Measurements from ENCODE around the gene ZBTB20.

ZBTB20 gene

DNA sequence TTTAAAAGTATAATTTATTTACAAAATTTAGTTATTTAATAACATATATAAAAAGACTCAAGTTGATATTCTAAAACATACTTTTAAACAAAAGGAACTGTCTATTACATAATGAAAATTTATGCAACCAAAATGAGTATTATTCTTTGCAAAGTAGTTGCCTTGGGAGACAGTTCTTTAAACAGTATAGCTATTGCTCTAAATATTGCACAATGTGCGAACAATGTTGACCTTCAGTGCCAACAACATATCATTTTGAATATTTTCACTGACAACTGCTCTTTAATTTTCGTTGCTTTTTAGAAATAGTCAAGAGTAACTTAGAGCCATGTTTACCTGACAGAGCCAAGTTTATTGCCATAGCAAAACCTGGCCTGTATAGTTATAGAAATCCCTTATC is 124.9 kb downstream of the ZBTB20 start:
- no peak overlapping the region for H2BK5ac ChIP-seq (ENCODE audit: low read depth, low read length, poor library complexity, severe bottlenecking)
- no peak overlapping the region for H3K4me2 ChIP-seq (ENCODE audit: low read length, poor library complexity, severe bottlenecking)
- H3K4me3 ChIP-seq (ENCODE audit: insufficient read depth in 1 of 2, low read depth in 1 of 2, low read length in 2 of 2) = no peak overlapping the region
- H2BK120ac ChIP-seq (ENCODE audit: low read depth, low read length) = no peak overlapping the region
- no peak overlapping the region for H3K18ac ChIP-seq (ENCODE audit: low read depth in 1 of 2, low read length in 2 of 2)
- DNase-seq = no peak
- no peaks in the 10 kb centered on the region for H3K79me1 ChIP-seq (replicated peaks; ENCODE audit: low read length, poor library complexity, severe bottlenecking)
- H4K91ac ChIP-seq (ENCODE audit: low read length) = no peak overlapping the region
- H4K8ac ChIP-seq (ENCODE audit: low read length) = no peak overlapping the region
- no peaks in the 10 kb centered on the region for H3K36me3 ChIP-seq (ENCODE audit: control insufficient read depth in 1 of 2, insufficient read depth in 2 of 2, low read depth in 1 of 2, low read length in 2 of 2)
- H2BK12ac ChIP-seq (ENCODE audit: low read length in 2 of 2) = no peak overlapping the region
- no peak overlapping the region for H3K23ac ChIP-seq (ENCODE audit: low read length in 2 of 2)
- no peak overlapping the region for H2AK5ac ChIP-seq (ENCODE audit: low read length, severe bottlenecking)
- H3K4me1 ChIP-seq (ENCODE audit: control insufficient read depth, insufficient read depth, low read depth, low read length) = no peaks in the 10 kb centered on the region
- 92% methylated on average over 2 of the region's 2 CpGs for WGBS
- no peak overlapping the region for H2BK15ac ChIP-seq (ENCODE audit: low read depth, poor library complexity, severe bottlenecking)
- H3K9me3 ChIP-seq (ENCODE audit: control insufficient read depth, low read length) = no peaks in the 10 kb centered on the region
- H3K27me3 ChIP-seq (ENCODE audit: control insufficient read depth in 1 of 2, insufficient read depth in 1 of 2, low read length in 2 of 2) = no peaks in the 10 kb centered on the region
- no peak overlapping the region for H3K27ac ChIP-seq (ENCODE audit: low read length, poor library complexity, severe bottlenecking)
- H3K14ac ChIP-seq (ENCODE audit: low read length in 2 of 2) = no peak overlapping the region
- no peak overlapping the region for H2AFZ ChIP-seq (ENCODE audit: low read depth, low read length)
- no peak overlapping the region for H3K4ac ChIP-seq (ENCODE audit: low read depth in 1 of 2, low read length in 2 of 2)
- no peak overlapping the region for H3K9ac ChIP-seq (ENCODE audit: low read length)

DNA sequence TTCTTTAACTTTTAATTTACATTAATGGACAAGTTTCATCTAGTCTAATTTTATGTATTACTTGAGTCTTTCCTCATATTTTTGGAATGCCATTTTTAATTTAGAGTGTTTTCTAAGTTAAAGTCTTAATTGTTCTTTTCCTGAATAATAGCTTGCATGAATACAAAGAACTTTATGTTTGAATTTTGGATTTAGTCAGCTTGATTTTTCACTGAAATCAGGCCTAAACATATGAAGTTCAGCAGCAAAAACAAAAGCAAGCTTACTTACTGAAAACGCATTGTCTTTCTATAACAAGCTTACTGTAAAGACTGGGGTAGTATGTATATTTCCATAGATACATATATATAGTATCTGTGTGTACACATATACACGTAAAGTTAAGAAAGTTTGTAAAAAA is 126.0 kb downstream of the ZBTB20 start:
- H3K4me2 ChIP-seq (ENCODE audit: low read length, poor library complexity, severe bottlenecking) = no peak overlapping the region
- H3K23ac ChIP-seq (ENCODE audit: low read length in 2 of 2) = no peak overlapping the region
- H3K4me1 ChIP-seq (ENCODE audit: control insufficient read depth, insufficient read depth, low read depth, low read length) = no peaks in the 10 kb centered on the region
- H3K36me3 ChIP-seq (ENCODE audit: control insufficient read depth in 1 of 2, insufficient read depth in 2 of 2, low read depth in 1 of 2, low read length in 2 of 2) = no peaks in the 10 kb centered on the region
- no peaks in the 10 kb centered on the region for H3K79me1 ChIP-seq (replicated peaks; ENCODE audit: low read length, poor library complexity, severe bottlenecking)
- DNase-seq = no peak
- H2BK15ac ChIP-seq (ENCODE audit: low read depth, poor library complexity, severe bottlenecking) = no peak overlapping the region
- H3K4ac ChIP-seq (ENCODE audit: low read depth in 1 of 2, low read length in 2 of 2) = no peak overlapping the region
- H4K91ac ChIP-seq (ENCODE audit: low read length) = no peak overlapping the region
- H3K27me3 ChIP-seq (ENCODE audit: control insufficient read depth in 1 of 2, insufficient read depth in 1 of 2, low read length in 2 of 2) = no peaks in the 10 kb centered on the region
- no peak overlapping the region for H3K27ac ChIP-seq (ENCODE audit: low read length, poor library complexity, severe bottlenecking)
- H3K14ac ChIP-seq (ENCODE audit: low read length in 2 of 2) = no peak overlapping the region
- WGBS = no CpG with 5 or more reads among the region's 2 CpGs
- no peak overlapping the region for H3K18ac ChIP-seq (ENCODE audit: low read depth in 1 of 2, low read length in 2 of 2)
- H4K8ac ChIP-seq (ENCODE audit: low read length) = no peak overlapping the region
- no peak overlapping the region for H2BK120ac ChIP-seq (ENCODE audit: low read depth, low read length)
- no peak overlapping the region for H3K9ac ChIP-seq (ENCODE audit: low read length)
- H2AK5ac ChIP-seq (ENCODE audit: low read length, severe bottlenecking) = no peak overlapping the region
- H3K4me3 ChIP-seq (ENCODE audit: insufficient read depth in 1 of 2, low read depth in 1 of 2, low read length in 2 of 2) = no peak overlapping the region
- H3K9me3 ChIP-seq (ENCODE audit: control insufficient read depth, low read length) = no peaks in the 10 kb centered on the region
- no peak overlapping the region for H2BK12ac ChIP-seq (ENCODE audit: low read length in 2 of 2)
- no peak overlapping the region for H2AFZ ChIP-seq (ENCODE audit: low read depth, low read length)
- no peak overlapping the region for H2BK5ac ChIP-seq (ENCODE audit: low read depth, low read length, poor library complexity, severe bottlenecking)

DNA sequence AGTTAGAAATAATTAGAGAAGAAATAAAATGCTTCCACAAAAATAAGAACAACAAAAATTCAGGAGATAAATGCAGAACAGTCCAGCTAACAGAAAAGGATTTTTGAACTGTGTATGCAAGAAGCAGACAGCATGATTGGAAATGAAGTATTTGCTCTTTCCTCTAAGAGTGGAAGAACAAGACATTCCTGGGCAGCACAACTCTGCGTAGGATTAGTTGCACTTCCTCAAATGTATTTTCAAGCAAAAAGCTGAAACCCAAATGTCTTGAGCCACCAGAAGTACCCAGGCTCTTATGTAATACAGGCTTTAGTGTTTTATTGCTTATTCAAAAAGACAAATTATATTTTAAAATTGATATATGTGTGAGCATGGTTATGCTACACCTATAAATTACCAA is 127.2 kb downstream of the ZBTB20 start:
- no peaks in the 10 kb centered on the region for H3K4me1 ChIP-seq (ENCODE audit: control insufficient read depth, insufficient read depth, low read depth, low read length)
- H3K23ac ChIP-seq (ENCODE audit: low read length in 2 of 2) = no peak overlapping the region
- WGBS = 75% methylated on average over 1 of the region's 1 CpG
- no peak overlapping the region for H3K4me3 ChIP-seq (ENCODE audit: insufficient read depth in 1 of 2, low read depth in 1 of 2, low read length in 2 of 2)
- no peak overlapping the region for H2BK12ac ChIP-seq (ENCODE audit: low read length in 2 of 2)
- no peaks in the 10 kb centered on the region for H3K27me3 ChIP-seq (ENCODE audit: control insufficient read depth in 1 of 2, insufficient read depth in 1 of 2, low read length in 2 of 2)
- H3K18ac ChIP-seq (ENCODE audit: low read depth in 1 of 2, low read length in 2 of 2) = no peak overlapping the region
- no peak overlapping the region for H3K4me2 ChIP-seq (ENCODE audit: low read length, poor library complexity, severe bottlenecking)
- no peak overlapping the region for H2BK15ac ChIP-seq (ENCODE audit: low read depth, poor library complexity, severe bottlenecking)
- no peak overlapping the region for H2AK5ac ChIP-seq (ENCODE audit: low read length, severe bottlenecking)
- H3K9ac ChIP-seq (ENCODE audit: low read length) = no peak overlapping the region
- DNase-seq = no peak
- no peaks in the 10 kb centered on the region for H3K36me3 ChIP-seq (ENCODE audit: control insufficient read depth in 1 of 2, insufficient read depth in 2 of 2, low read depth in 1 of 2, low read length in 2 of 2)
- no peak overlapping the region for H4K91ac ChIP-seq (ENCODE audit: low read length)
- no peak overlapping the region for H3K27ac ChIP-seq (ENCODE audit: low read length, poor library complexity, severe bottlenecking)
- no peaks in the 10 kb centered on the region for H3K79me1 ChIP-seq (replicated peaks; ENCODE audit: low read length, poor library complexity, severe bottlenecking)
- H4K8ac ChIP-seq (ENCODE audit: low read length) = no peak overlapping the region
- no peaks in the 10 kb centered on the region for H3K9me3 ChIP-seq (ENCODE audit: control insufficient read depth, low read length)
- H2AFZ ChIP-seq (ENCODE audit: low read depth, low read length) = no peak overlapping the region
- no peak overlapping the region for H2BK5ac ChIP-seq (ENCODE audit: low read depth, low read length, poor library complexity, severe bottlenecking)
- H3K14ac ChIP-seq (ENCODE audit: low read length in 2 of 2) = no peak overlapping the region
- H3K4ac ChIP-seq (ENCODE audit: low read depth in 1 of 2, low read length in 2 of 2) = no peak overlapping the region
- H2BK120ac ChIP-seq (ENCODE audit: low read depth, low read length) = no peak overlapping the region

DNA sequence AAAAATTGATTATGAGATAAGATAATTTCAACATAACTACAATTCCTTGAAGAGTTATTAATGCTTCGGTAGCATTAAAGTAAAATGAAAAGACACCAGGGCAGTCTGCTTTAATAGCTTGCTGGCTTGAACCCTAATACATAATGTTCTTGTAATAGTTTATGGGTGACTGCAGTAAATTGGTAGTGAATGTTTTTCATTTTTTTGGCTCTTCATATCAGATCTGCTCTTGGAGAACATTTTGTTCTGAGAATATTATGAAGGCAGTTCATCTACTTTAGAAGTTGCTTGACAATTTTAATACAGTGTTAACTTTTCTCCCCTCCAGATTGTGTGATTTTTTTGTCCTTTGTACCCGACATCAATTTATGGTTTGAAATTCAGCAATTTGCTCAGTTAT is 128.4 kb downstream of the ZBTB20 start:
- WGBS = 100% methylated on average over 2 of the region's 2 CpGs

More for the DNA sequence above, 128.4 kb downstream of the ZBTB20 start:
- H3K79me1 ChIP-seq (replicated peaks; ENCODE audit: low read length, poor library complexity, severe bottlenecking) = no peaks in the 10 kb centered on the region
- H3K27ac ChIP-seq (ENCODE audit: low read length, poor library complexity, severe bottlenecking) = no peak overlapping the region
- H4K8ac ChIP-seq (ENCODE audit: low read length) = no peak overlapping the region
- no peak overlapping the region for H3K4ac ChIP-seq (ENCODE audit: low read depth in 1 of 2, low read length in 2 of 2)
- no peaks in the 10 kb centered on the region for H3K9me3 ChIP-seq (ENCODE audit: control insufficient read depth, low read length)
- H2BK120ac ChIP-seq (ENCODE audit: low read depth, low read length) = no peak overlapping the region
- H2AFZ ChIP-seq (ENCODE audit: low read depth, low read length) = no peak overlapping the region
- H3K18ac ChIP-seq (ENCODE audit: low read depth in 1 of 2, low read length in 2 of 2) = no peak overlapping the region
- DNase-seq = no peak
- no peaks in the 10 kb centered on the region for H3K27me3 ChIP-seq (ENCODE audit: control insufficient read depth in 1 of 2, insufficient read depth in 1 of 2, low read length in 2 of 2)
- H3K4me3 ChIP-seq (ENCODE audit: insufficient read depth in 1 of 2, low read depth in 1 of 2, low read length in 2 of 2) = no peak overlapping the region
- no peak overlapping the region for H2BK12ac ChIP-seq (ENCODE audit: low read length in 2 of 2)
- H3K14ac ChIP-seq (ENCODE audit: low read length in 2 of 2) = no peak overlapping the region
- no peak overlapping the region for H3K4me2 ChIP-seq (ENCODE audit: low read length, poor library complexity, severe bottlenecking)
- no peak overlapping the region for H2BK15ac ChIP-seq (ENCODE audit: low read depth, poor library complexity, severe bottlenecking)
- no peak overlapping the region for H3K23ac ChIP-seq (ENCODE audit: low read length in 2 of 2)
- no peaks in the 10 kb centered on the region for H3K4me1 ChIP-seq (ENCODE audit: control insufficient read depth, insufficient read depth, low read depth, low read length)
- H2BK5ac ChIP-seq (ENCODE audit: low read depth, low read length, poor library complexity, severe bottlenecking) = no peak overlapping the region
- H3K36me3 ChIP-seq (ENCODE audit: control insufficient read depth in 1 of 2, insufficient read depth in 2 of 2, low read depth in 1 of 2, low read length in 2 of 2) = no peaks in the 10 kb centered on the region
- H4K91ac ChIP-seq (ENCODE audit: low read length) = no peak overlapping the region
- H2AK5ac ChIP-seq (ENCODE audit: low read length, severe bottlenecking) = no peak overlapping the region
- no peak overlapping the region for H3K9ac ChIP-seq (ENCODE audit: low read length)
